ENCODE data around the gene MYCBPAP.

Gene MYCBPAP

DNA sequence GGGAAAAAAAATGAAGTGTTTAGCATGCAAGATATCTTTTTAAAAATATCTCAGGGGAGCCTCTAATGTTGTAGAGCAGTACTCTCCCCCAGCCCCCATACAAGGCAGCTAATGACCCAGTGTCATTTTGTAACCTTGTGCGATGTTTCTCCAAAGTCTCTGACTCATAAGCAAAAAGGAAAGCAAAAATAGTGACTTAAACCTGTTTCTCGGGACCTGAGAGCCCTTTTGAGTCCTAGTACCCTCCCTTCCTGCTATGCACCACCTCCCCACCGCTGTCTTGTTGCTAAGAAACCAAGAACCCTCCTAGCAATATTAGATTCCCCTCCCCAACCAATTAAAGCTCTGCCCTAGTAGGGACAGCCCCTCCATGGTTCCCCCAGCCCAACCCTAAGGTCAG is 2.8 kb downstream of the MYCBPAP start:
- TF ChIP-seq, protein P1, sequence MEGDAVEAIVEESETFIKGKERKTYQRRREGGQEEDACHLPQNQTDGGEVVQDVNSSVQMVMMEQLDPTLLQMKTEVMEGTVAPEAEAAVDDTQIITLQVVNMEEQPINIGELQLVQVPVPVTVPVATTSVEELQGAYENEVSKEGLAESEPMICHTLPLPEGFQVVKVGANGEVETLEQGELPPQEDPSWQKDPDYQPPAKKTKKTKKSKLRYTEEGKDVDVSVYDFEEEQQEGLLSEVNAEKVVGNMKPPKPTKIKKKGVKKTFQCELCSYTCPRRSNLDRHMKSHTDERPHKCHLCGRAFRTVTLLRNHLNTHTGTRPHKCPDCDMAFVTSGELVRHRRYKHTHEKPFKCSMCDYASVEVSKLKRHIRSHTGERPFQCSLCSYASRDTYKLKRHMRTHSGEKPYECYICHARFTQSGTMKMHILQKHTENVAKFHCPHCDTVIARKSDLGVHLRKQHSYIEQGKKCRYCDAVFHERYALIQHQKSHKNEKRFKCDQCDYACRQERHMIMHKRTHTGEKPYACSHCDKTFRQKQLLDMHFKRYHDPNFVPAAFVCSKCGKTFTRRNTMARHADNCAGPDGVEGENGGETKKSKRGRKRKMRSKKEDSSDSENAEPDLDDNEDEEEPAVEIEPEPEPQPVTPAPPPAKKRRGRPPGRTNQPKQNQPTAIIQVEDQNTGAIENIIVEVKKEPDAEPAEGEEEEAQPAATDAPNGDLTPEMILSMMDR (IDR thresholded peaks at IDR 0.05): no peak

DNA sequence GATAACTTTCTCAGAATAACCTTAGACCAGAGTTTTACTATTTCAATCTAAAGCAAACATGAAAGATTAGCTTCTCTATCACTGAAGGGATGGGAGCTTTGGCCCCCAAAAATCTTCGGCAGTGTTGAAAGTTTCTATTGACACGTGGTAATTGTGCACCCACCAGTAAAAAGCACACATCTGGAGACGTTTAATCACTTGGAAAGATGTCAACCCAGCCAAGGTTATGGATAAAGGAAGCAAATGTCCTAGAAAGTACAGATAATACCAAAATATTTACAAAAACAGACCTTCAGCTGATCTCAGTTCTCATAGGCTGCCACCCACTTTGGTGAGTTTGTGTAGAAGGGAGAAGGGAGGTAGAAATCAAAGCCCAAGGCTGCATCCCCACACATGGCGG is 5.3 kb downstream of the MYCBPAP start:
- TF ChIP-seq, protein P1 (IDR thresholded peaks at IDR 0.05): no peak

DNA sequence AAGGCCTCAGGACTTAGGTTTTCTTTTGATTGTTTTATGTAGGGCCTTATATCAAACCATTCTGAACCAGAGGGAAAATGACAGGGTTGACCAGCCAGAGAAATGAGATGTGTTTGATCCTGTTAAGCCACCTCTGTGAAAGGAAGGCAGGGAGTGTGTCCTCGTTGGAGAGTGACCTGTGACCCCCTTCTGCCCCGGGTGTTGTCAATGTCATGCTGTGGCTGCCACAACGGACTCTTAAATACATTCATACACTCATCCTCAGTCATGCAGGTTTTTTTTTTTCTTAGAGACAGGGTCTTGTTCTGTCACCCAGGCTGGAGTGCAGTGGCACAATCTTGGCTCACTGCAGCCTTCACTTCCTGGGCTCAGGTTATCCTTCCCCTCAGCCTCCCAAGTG is 6.1 kb downstream of the MYCBPAP start:
- TF ChIP-seq, protein P1 (IDR thresholded peaks at IDR 0.05): no peak

DNA sequence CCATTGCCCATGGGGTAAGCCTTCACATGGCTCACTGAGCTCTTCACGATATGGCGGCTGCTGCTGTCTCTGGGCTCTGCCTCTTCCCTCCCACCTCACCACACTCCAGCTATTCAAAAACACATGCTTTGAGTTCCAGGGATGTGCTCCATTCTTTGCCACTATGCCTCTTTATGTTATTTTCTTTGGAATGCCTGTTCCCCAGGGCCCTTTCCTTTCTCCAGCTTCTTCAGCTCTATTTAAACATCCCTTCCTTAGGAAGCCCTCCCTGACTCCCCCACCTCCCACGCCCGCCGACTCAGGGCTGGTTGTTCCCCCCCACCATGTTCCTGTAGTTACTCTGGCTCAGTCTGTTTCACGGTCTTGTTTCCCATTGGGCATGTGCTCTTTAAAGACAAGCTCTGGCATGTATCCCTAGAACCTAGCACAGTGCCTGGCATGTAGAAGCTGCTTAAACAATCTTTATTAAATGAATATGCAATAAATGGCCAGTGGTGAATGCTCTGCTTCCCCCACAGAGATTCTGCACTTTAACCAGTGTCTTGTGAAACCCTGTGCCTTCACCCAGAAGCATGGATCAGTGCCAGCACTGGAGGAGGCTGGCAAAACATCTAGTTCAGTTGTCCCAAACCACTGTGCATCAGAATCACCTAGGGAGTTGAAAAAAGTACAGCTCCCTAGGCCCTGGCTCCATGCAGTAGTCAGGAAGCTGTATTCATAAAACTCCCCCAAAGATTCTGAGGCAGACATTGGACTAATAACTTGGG is 6.9 kb downstream of the MYCBPAP start:
- TF ChIP-seq, protein P1 (IDR thresholded peaks at IDR 0.05): no peak

DNA sequence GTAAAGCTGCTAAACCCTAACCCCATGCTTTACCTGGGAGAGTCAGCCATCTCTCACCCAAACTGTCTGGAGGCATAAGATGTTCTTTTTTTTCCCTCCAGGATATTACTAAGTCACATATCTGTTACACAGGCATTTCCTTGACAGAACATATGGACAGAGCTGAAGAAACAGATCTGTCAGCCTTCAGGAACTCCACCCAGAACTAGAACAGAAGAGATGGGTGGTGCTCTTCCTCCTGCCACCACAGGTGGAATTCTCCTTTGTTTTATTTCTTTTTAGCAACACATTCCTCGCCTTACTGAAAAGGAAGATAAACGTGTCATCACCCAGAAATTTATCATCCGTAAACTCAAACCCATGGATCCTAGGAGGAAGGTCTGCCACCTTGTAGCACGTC is 8.8 kb downstream of the MYCBPAP start:
- TF ChIP-seq, protein P1 (IDR thresholded peaks at IDR 0.05): no peak

DNA sequence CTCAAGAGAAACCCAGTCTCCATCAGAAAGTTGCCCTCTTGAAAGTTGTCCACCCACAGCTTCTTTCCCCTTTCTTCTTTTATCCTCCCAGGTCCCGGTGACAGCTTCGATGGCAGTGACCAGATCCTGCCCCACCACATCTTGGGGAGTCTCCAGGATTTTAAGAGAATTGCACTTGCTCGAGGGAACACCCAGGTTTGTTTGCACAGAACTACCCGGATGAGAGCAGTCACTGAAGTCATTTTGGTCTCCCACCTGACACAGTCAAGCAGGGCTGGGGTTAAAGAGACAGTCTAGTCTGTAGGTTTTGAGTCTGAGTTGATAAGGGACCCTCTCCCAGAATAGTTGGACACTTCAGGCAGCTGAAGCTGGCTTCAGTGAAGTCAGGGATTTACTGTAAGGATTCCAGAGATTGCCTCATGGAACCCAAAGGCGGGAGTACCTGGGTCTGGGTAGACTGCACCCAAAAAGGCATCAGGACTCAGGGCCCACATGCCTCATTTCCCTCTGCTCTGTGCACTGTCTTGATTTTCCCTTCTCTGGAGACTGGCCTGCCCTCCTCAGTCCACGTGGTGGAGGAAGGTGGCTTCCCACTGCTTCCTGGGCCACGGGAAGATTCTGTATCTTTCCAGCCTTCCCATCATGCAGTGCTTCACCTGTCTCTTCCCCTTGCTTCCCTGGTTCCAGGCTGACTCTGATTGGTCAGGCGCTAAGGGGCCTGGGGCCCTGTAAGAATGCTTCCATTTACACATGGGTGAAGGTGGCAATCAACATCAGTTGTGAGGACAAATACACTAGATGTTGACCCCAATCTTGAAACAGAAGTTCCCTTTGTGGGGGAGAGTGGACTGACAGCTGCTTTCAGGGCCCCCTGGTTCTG is 9.5 kb downstream of the MYCBPAP start:
- TF ChIP-seq, protein P1 (IDR thresholded peaks at IDR 0.05): no peak

DNA sequence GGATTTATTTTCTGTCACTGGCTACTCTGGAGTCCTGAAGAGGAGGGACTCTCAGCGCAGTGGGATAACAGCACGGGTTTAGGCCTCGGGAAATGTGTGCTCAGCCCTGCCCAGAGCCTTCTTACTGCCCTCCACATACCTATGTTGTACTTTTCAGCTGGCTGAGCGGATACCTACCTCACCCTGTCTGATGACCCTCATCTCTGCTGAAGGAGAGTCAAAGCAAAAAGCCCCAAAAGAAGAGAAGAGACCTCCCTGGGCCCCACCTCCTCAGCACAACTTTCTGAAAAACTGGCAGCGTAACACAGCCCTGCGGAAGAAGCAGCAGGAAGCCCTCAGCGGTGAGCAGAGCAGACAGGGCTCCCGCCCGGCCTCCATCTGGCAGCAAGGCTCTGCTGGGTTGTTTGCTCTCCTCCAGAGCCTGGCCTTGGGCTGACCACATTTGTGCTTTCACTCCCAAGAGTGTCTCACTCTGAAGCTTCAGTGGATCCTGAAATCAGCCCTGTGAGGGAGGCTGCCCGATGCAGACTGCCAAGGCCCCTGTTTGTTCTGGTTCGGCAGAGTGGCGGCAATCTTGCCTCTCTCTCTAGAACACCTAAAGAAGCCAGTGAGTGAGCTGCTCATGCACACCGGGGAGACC is 10.3 kb downstream of the MYCBPAP start:
- TF ChIP-seq, protein P1 (IDR thresholded peaks at IDR 0.05): no peak
